GM23338 (cell line): ENCODE measurements around the gene KIRREL3. TPM values are rescaled to one million over a fixed set of nuclear protein-coding genes. Genes with fewer than 3 reads are reported as not detected.

Source experiments
- ATAC-seq: fragments of 200-7000 bp; cut with Tn5 transposase; 3 replicates; pipeline ENCODE4 v1.9.1; 2020
- DNase-seq: peaks from one replicate; pipeline ENCODE4 v3.0.0-alpha.2; 2015; ENCODE audit warnings: low spot score
- H2AFZ ChIP-seq: fragments of 200-600 bp; sonication (generic); 2 replicates; pipeline ENCODE4 v1.8.0; 2016; ENCODE audit warnings: antibody characterized with exemption, mild to moderate bottlenecking, moderate library complexity
- H3F3A ChIP-seq: fragments of 200-600 bp; sonication (generic); replicated peaks from 2 replicates; pipeline ENCODE4 v1.8.0; 2017; ENCODE audit warnings: antibody characterized with exemption, mixed run types, low read depth
- H3K27ac ChIP-seq: fragments of 200-600 bp; sonication (generic); 2 replicates; pipeline ENCODE4 v1.6.1; 2016; ENCODE audit warnings: low read depth
- H3K27me3 ChIP-seq: fragments of 200-600 bp; sonication (generic); 2 replicates; pipeline ENCODE4 v1.8.0; 2016; ENCODE audit warnings: mild to moderate bottlenecking, mixed run types, moderate library complexity; ENCODE audit not compliant: insufficient read depth
- H3K36me3 ChIP-seq: fragments of 200-600 bp; sonication (generic); 2 replicates; pipeline ENCODE4 v1.8.0; 2016; ENCODE audit warnings: mild to moderate bottlenecking; ENCODE audit not compliant: insufficient read depth
- H3K4me1 ChIP-seq: fragments of 200-600 bp; sonication (generic); 2 replicates; pipeline ENCODE4 v1.8.0; 2016; ENCODE audit warnings: mild to moderate bottlenecking, moderate library complexity; ENCODE audit not compliant: insufficient read depth
- H3K4me2 ChIP-seq: fragments of 200-600 bp; sonication (generic); 2 replicates; pipeline ENCODE4 v1.7.1; 2017; ENCODE audit warnings: mixed run types
- H3K4me3 ChIP-seq: fragments of 200-600 bp; sonication (generic); 2 replicates; pipeline ENCODE4 v1.6.1; 2016; ENCODE audit warnings: mixed run types
- H3K79me2 ChIP-seq: fragments of 200-600 bp; sonication (generic); replicated peaks from 2 replicates; pipeline ENCODE4 v1.8.0; 2017; ENCODE audit warnings: mild to moderate bottlenecking; ENCODE audit not compliant: insufficient read depth
- H3K9me2 ChIP-seq: fragments of 200-600 bp; sonication (generic); 2 replicates; pipeline ENCODE4 v1.8.0; 2017; ENCODE audit not compliant: insufficient read depth
- H4K20me1 ChIP-seq: fragments of 200-600 bp; sonication (generic); replicated peaks from 2 replicates; pipeline ENCODE4 v1.8.0; 2017; ENCODE audit warnings: mild to moderate bottlenecking; ENCODE audit not compliant: insufficient read depth
- H3K27ac Mint-ChIP-seq: 2 replicates; pipeline ENCODE4 v1.8.0; 2020; ENCODE audit warnings: inconsistent platforms, mild to moderate bottlenecking, moderate library complexity, mixed read lengths
- H3K27me3 Mint-ChIP-seq: 3 replicates; pipeline ENCODE4 v1.8.0; 2022; ENCODE audit warnings: low read depth, mild to moderate bottlenecking, moderate library complexity, mixed read lengths, inconsistent platforms; ENCODE audit not compliant: insufficient read depth, poor library complexity
- H3K36me3 Mint-ChIP-seq: 3 replicates; pipeline ENCODE4 v1.8.0; 2021; ENCODE audit warnings: low read depth, mild to moderate bottlenecking, inconsistent platforms, moderate library complexity, mixed read lengths
- H3K4me1 Mint-ChIP-seq: 3 replicates; pipeline ENCODE4 v1.8.0; 2020; ENCODE audit warnings: mild to moderate bottlenecking, inconsistent platforms, mixed read lengths
- H3K4me3 Mint-ChIP-seq: 3 replicates; pipeline ENCODE4 v1.8.0; 2021; ENCODE audit warnings: moderate library complexity, mild to moderate bottlenecking, inconsistent platforms, mixed read lengths
- H3K9me3 Mint-ChIP-seq: 3 replicates; pipeline ENCODE4 v1.8.0; 2020; ENCODE audit warnings: moderate library complexity, mild to moderate bottlenecking, inconsistent platforms, mixed read lengths
- CREB1 ChIP-seq: fragments of 250-450 bp; sonication (Bioruptor Pico); IDR thresholded peaks from 2 replicates; pipeline ENCODE4 v1.5.0; 2020; ENCODE audit warnings: low read depth, mild to moderate bottlenecking, moderate library complexity
- EZH2 ChIP-seq: fragments of 200-600 bp; sonication (generic); IDR thresholded peaks from one replicate; pipeline ENCODE4 v1.8.0; 2017; ENCODE audit warnings: antibody characterized with exemption, mild to moderate bottlenecking, low read depth; ENCODE audit not compliant: unreplicated experiment
- EZH2phosphoT487 ChIP-seq: fragments of 200-600 bp; sonication (generic); IDR thresholded peaks from one replicate; pipeline ENCODE4 v1.8.1; 2018; ENCODE audit warnings: antibody characterized with exemption; ENCODE audit not compliant: unreplicated experiment
- JUNB ChIP-seq: IDR thresholded peaks from one replicate; pipeline ENCODE4 v1.6.1; 2016; ENCODE audit warnings: antibody characterized with exemption; ENCODE audit not compliant: unreplicated experiment
- NANOG ChIP-seq: IDR thresholded peaks from 2 replicates; pipeline ENCODE4 v1.6.1; 2016; ENCODE audit warnings: antibody characterized with exemption, borderline replicate concordance
- POLR2AphosphoS5 ChIP-seq: IDR thresholded peaks from 2 replicates; pipeline ENCODE4 v1.6.1; 2016; ENCODE audit warnings: antibody characterized with exemption, low read depth
- STAT1 ChIP-seq: IDR thresholded peaks from one replicate; pipeline ENCODE4 v1.6.1; 2016; ENCODE audit warnings: antibody characterized with exemption; ENCODE audit not compliant: unreplicated experiment
- ZNF331 ChIP-seq: fragments of 250-450 bp; sonication (Bioruptor Pico); IDR thresholded peaks from 2 replicates; pipeline ENCODE4 v1.5.0; 2020; ENCODE audit warnings: low read depth, mild to moderate bottlenecking, moderate library complexity
- ZNF462 ChIP-seq: fragments of 250-450 bp; sonication (Bioruptor Pico); IDR thresholded peaks from 2 replicates; pipeline ENCODE4 v1.5.0; 2020; ENCODE audit warnings: mild to moderate bottlenecking, moderate library complexity
- polyA plus RNA-seq: library from polyadenylated mRNA; unstranded; fragments of >200 nt; fragmentation: Nextera tagmentation; extraction: Ambion mirVana; gene quantifications from 2 replicates; pipeline ENCODE4 v1.2.1, GENCODE V29; 2016
- total RNA-seq: library from RNA; depleted of rRNA; stranded (reverse); fragments of >200 nt; shearing (Covaris generic); gene quantifications from 2 replicates; pipeline ENCODE4 v1.2.3, GENCODE V29; 2014
- TF ChIP-seq, protein P1 (sequence below), 2 experiments: fragments of 200-600 bp in 1 of 2; sonication (generic) in 1 of 2; conservative IDR thresholded peaks; 2 replicates each; pipeline versions ENCODE4 v1.5.1 to v1.6.1; 2016 to 2017; ENCODE audit warnings: antibody characterized with exemption in 2 of 2, low read depth in 2 of 2, mild to moderate bottlenecking in 2 of 2, moderate library complexity in 1 of 2
- TF ChIP-seq, protein P2 (sequence below): IDR thresholded peaks from 2 replicates; pipeline ENCODE4 v1.6.1; 2016; ENCODE audit warnings: antibody characterized with exemption
- TF ChIP-seq, protein P3 (sequence below): IDR thresholded peaks from one replicate; pipeline ENCODE4 v1.6.1; 2018; ENCODE audit warnings: antibody characterized with exemption; ENCODE audit not compliant: unreplicated experiment

KIRREL3 gene
- total and polyA plus RNA-seq, 2 experiments from 2014 or later, result 0.13 to 1.5 TPM

- Histone ChIP-seq H3K27me3 (no peaks in the 10 kb centered on the region), H3K27ac (no peak overlapping the region), H2AFZ (no peak overlapping the region), H3K36me3 (no peaks in the 10 kb centered on the region), H4K20me1 (no peaks in the 10 kb centered on the region), H3K4me3 (no peak overlapping the region), H3K9me2 (no peaks in the 10 kb centered on the region), H3F3A (no peaks in the 10 kb centered on the region), H3K4me1 (no peaks in the 10 kb centered on the region), H3K4me2 (no peak overlapping the region), H3K79me2 (no peaks in the 10 kb centered on the region)
- ATAC-seq (no peak), DNase-seq (no peak)
- H3K4me3 Mint-ChIP-seq, result no peak overlapping the region
- TF ChIP-seq, protein P1, sequence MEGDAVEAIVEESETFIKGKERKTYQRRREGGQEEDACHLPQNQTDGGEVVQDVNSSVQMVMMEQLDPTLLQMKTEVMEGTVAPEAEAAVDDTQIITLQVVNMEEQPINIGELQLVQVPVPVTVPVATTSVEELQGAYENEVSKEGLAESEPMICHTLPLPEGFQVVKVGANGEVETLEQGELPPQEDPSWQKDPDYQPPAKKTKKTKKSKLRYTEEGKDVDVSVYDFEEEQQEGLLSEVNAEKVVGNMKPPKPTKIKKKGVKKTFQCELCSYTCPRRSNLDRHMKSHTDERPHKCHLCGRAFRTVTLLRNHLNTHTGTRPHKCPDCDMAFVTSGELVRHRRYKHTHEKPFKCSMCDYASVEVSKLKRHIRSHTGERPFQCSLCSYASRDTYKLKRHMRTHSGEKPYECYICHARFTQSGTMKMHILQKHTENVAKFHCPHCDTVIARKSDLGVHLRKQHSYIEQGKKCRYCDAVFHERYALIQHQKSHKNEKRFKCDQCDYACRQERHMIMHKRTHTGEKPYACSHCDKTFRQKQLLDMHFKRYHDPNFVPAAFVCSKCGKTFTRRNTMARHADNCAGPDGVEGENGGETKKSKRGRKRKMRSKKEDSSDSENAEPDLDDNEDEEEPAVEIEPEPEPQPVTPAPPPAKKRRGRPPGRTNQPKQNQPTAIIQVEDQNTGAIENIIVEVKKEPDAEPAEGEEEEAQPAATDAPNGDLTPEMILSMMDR (conservative IDR thresholded peaks at IDR 0.05; ENCODE audit: low read depth in 2 of 2), result no peak
- TF ChIP-seq ZNF462 (CRISPR knock-in tag) (no peak), JUNB (no peak), STAT1 (no peak), EZH2phosphoT487 (no peak), ZNF331 (no peak), POLR2AphosphoS5 (no peak), CREB1 (CRISPR knock-in tag) (no peak), NANOG (no peak), EZH2 (no peak)
- TF ChIP-seq, protein P2, sequence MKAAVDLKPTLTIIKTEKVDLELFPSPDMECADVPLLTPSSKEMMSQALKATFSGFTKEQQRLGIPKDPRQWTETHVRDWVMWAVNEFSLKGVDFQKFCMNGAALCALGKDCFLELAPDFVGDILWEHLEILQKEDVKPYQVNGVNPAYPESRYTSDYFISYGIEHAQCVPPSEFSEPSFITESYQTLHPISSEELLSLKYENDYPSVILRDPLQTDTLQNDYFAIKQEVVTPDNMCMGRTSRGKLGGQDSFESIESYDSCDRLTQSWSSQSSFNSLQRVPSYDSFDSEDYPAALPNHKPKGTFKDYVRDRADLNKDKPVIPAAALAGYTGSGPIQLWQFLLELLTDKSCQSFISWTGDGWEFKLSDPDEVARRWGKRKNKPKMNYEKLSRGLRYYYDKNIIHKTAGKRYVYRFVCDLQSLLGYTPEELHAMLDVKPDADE, result no peak
- TF ChIP-seq, protein P3, sequence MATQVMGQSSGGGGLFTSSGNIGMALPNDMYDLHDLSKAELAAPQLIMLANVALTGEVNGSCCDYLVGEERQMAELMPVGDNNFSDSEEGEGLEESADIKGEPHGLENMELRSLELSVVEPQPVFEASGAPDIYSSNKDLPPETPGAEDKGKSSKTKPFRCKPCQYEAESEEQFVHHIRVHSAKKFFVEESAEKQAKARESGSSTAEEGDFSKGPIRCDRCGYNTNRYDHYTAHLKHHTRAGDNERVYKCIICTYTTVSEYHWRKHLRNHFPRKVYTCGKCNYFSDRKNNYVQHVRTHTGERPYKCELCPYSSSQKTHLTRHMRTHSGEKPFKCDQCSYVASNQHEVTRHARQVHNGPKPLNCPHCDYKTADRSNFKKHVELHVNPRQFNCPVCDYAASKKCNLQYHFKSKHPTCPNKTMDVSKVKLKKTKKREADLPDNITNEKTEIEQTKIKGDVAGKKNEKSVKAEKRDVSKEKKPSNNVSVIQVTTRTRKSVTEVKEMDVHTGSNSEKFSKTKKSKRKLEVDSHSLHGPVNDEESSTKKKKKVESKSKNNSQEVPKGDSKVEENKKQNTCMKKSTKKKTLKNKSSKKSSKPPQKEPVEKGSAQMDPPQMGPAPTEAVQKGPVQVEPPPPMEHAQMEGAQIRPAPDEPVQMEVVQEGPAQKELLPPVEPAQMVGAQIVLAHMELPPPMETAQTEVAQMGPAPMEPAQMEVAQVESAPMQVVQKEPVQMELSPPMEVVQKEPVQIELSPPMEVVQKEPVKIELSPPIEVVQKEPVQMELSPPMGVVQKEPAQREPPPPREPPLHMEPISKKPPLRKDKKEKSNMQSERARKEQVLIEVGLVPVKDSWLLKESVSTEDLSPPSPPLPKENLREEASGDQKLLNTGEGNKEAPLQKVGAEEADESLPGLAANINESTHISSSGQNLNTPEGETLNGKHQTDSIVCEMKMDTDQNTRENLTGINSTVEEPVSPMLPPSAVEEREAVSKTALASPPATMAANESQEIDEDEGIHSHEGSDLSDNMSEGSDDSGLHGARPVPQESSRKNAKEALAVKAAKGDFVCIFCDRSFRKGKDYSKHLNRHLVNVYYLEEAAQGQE, result no peak
- H3K9me3 Mint-ChIP-seq, result peaks cover 2% of the 10 kb centered on the region
- H3K36me3 Mint-ChIP-seq, result no peaks in the 10 kb centered on the region
- peaks cover 15% of the 10 kb centered on the region for H3K4me1 Mint-ChIP-seq
- no peak overlapping the region for H3K27ac Mint-ChIP-seq
- H3K27me3 Mint-ChIP-seq, result peaks cover 19% of the 10 kb centered on the region
These were observed 531.3 kb downstream of the KIRREL3 start for GRCh38 chr11:126469311-126469710.
